IPS-15b (cell line): ENCODE data around the gene MC5R.

Experiments
- H3K27me3 ChIP-seq: one replicate; pipeline ENCODE4 v1.6.1; 2013; ENCODE audit warnings: low read length; ENCODE audit not compliant: control insufficient read depth, insufficient read depth
- H3K36me3 ChIP-seq: one replicate; pipeline ENCODE4 v1.6.1; 2013; ENCODE audit warnings: low read length; ENCODE audit not compliant: control insufficient read depth, insufficient read depth
- H3K4me1 ChIP-seq: one replicate; pipeline ENCODE4 v1.6.1; 2013; ENCODE audit warnings: mild to moderate bottlenecking, low read length; ENCODE audit not compliant: control insufficient read depth, insufficient read depth
- H3K4me3 ChIP-seq: one replicate; pipeline ENCODE4 v1.5.1; 2013; ENCODE audit warnings: low read depth, low read length
- H3K9ac ChIP-seq: one replicate; pipeline ENCODE4 v1.6.1; 2013; ENCODE audit warnings: low read depth, mild to moderate bottlenecking, low read length
- H3K9me3 ChIP-seq: one replicate; pipeline ENCODE4 v1.6.1; 2013; ENCODE audit warnings: mild to moderate bottlenecking, low read length; ENCODE audit not compliant: control insufficient read depth, insufficient read depth

MC5R gene

GRCh38 chr18:13823707-13824395 lies at the start of gene MC5R:
Gene MC5R, plus strand, starts transcription at chr18:13824149. Its CDS starts 1,617 bp downstream, at chr18:13825766.
- H3K4me3 ChIP-seq: peak within 1 kb of the TSS; percentile 53
- H3K9me3 ChIP-seq: no peaks in the 10 kb centered on the region
- no peak within 1 kb of the TSS for H3K9ac ChIP-seq

DNA sequence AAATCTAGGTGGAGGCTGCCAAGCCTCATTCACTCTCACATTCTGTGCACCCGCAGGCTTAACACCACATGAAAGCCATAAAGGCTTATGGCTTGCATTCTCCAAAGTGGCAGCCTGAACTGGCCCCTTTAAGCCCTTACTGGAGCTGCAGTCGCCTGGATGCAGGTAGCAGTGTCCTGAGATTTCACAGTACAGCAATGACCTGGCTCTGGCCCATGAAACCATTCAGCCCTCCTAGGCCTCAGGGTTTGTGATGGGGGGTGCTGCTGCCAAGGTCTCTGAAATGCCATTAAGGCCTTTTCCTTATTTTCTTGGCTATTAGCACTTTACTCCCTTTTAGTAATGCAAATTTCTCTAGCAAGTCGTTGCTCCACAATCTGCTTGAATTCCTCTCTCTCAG lies 48.9 kb upstream of the MC5R start:
- Histone ChIP-seq H3K4me1 (peaks cover 7% of the 10 kb centered on the region), H3K9ac (no peak overlapping the region), H3K36me3 (no peaks in the 10 kb centered on the region), H3K9me3 (no peaks in the 10 kb centered on the region), H3K4me3 (no peak overlapping the region), H3K27me3 (no peaks in the 10 kb centered on the region)

More at GRCh38 chr18:13823707-13824395, at the start of gene MC5R:
- H3K27me3 ChIP-seq: peaks cover 17% of the 10 kb centered on the region
- H3K36me3 ChIP-seq: no peaks in the 10 kb centered on the region
- H3K4me1 ChIP-seq: no peaks in the 10 kb centered on the region

DNA sequence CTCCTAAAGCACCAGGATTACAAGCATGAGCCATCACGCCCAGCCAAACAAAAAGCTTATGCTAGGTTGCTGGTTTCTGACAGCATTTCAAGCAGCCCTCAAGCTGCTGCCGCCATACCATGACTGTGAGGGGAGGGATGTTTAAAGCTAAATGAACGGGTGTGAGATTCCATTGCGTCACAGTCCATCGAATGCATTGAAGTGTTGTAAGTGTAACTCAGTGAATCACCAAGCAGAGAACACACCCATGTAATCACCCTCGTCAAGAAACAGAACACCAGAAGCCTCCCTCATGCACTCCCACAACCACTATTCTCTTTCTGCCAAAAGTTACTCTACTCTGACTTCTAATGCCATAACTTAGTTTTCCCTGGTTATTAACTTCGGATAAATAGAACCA lies 32.8 kb upstream of the MC5R start:
- Histone ChIP-seq H3K4me1 (no peaks in the 10 kb centered on the region), H3K27me3 (no peaks in the 10 kb centered on the region), H3K4me3 (no peak overlapping the region), H3K36me3 (no peaks in the 10 kb centered on the region), H3K9me3 (no peaks in the 10 kb centered on the region), H3K9ac (no peak overlapping the region)

- H3K4me1 ChIP-seq: no peaks in the 10 kb centered on the region
- H3K36me3 ChIP-seq: no peaks in the 10 kb centered on the region
- H3K9ac ChIP-seq: no peak overlapping the region
- H3K27me3 ChIP-seq: no peaks in the 10 kb centered on the region
- H3K4me3 ChIP-seq: no peak overlapping the region
- H3K9me3 ChIP-seq: no peaks in the 10 kb centered on the region
Observed at GRCh38 chr18:13793819-13794218, 30.1 kb upstream of the MC5R start.

GRCh38 chr18:13796515-13796914 lies 27.4 kb upstream of the MC5R start:
- Histone ChIP-seq H3K4me1 (no peaks in the 10 kb centered on the region), H3K4me3 (no peak overlapping the region), H3K36me3 (no peaks in the 10 kb centered on the region), H3K9ac (no peak overlapping the region), H3K9me3 (no peaks in the 10 kb centered on the region), H3K27me3 (peaks cover 5% of the 10 kb centered on the region)

DNA sequence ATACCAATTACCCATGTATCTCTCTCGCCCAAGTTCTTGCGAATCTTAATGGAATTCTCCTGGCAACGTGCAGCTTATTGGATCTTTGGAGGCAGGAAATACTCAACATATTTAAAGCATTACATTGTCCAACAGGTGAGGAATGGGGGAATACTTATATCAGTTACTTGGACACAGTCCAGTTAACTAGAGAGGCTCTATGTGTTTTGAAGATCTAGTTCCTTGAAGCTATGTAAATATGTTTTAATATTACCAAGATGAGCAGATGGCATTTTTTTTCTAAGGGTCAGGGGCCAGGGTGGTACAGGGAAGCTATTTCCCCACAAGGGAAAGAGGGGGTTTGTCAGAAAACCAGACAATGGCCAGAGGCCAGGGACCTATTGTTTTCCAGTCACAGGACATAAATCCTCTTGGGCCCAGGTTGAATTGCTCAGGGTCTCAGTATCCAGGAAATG lies 26.8 kb upstream of the MC5R start:
- Histone ChIP-seq H3K27me3 (peaks cover 8% of the 10 kb centered on the region), H3K36me3 (no peaks in the 10 kb centered on the region)

DNA sequence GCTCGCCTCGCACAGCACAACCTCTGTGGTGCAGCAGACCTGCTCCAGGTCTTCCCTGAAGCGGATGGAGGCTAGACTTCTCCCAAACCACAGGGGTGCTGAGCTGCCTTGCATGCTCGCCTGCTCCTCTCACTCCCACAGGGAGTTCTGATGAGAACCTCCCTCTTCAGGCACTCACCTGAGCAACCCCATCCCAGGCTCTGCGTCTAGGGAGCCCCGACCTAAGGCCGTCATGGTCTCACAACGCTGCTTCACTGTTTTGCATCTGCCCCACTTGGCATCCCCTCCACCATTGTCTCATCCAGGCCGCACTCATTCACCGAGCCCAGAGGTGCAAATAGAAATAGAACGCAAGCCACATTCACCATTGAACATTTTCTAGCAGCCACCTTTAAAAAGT lies 24.6 kb upstream of the MC5R start:
- Histone ChIP-seq H3K27me3 (peaks cover 11% of the 10 kb centered on the region), H3K4me1 (no peaks in the 10 kb centered on the region), H3K4me3 (no peak overlapping the region), H3K36me3 (no peaks in the 10 kb centered on the region), H3K9ac (no peak overlapping the region), H3K9me3 (no peaks in the 10 kb centered on the region)

More for the DNA sequence above, 26.8 kb upstream of the MC5R start:
- Histone ChIP-seq H3K9me3 (no peaks in the 10 kb centered on the region), H3K9ac (no peak overlapping the region), H3K4me1 (no peaks in the 10 kb centered on the region), H3K4me3 (no peak overlapping the region)

DNA sequence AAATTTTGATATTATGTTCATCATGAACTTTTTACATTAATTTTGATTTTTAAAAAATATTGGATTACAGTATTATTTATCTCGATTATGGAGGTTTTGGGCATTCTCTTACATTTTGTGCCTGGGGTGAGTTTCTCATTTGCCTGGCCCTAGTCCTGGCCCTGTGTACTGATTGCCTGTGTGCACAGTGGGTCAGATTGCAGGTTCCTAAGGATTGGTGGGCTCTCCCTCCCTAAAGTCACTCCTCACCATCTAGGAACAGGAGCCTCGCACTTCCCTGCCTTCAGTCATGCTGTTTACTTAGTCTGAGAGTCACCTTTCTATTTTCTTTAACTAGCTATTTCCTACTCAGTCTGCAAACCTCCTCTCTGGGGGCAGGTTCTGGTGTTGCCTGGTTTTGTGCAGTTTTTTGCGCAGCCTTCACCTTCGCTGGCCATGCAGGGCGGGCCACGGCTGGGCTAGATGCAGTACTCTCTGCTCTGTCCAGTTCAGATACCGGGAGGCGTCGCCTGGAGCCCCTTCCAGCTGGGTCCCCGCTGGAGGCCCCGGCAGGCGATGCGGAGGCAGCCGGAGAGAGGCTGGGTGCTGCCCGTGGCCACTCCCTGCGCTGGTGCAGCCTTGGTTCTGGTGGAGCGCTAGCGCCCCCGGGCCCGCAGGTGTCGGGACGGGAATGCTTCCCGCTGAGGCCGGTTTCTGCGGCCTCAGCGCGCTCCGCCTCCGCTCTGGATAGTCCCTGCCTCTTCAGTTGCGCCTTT lies 23.3 kb upstream of the MC5R start:
- Histone ChIP-seq H3K27me3 (peaks cover 11% of the 10 kb centered on the region), H3K9ac (peak overlapping the region; percentile 40), H3K4me1 (no peaks in the 10 kb centered on the region), H3K9me3 (no peaks in the 10 kb centered on the region), H3K4me3 (peak overlapping the region; percentile 58), H3K36me3 (no peaks in the 10 kb centered on the region)

DNA sequence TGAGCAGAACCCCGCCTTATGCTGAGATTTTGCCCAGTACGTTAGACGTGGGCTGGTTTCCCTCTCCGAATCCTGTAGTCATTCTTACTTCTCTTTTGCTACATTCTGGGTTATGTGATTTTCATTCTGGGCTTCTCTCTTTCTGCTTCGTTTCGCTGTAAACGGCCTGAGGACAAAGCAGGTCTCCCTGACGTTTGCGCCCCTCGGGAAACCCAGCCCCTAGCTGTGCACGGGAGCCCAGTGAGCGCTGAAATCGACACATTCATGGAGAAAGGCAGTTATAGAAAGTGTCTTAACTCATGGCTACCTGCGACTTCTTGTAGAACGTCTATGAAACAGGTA lies 22.7 kb upstream of the MC5R start:
- no peaks in the 10 kb centered on the region for H3K4me1 ChIP-seq
- H3K9me3 ChIP-seq: no peaks in the 10 kb centered on the region
- H3K4me3 ChIP-seq: peak overlapping the region; percentile 58
- peak overlapping the region; percentile 40 for H3K9ac ChIP-seq
- peaks cover 11% of the 10 kb centered on the region for H3K27me3 ChIP-seq
- H3K36me3 ChIP-seq: no peaks in the 10 kb centered on the region

DNA sequence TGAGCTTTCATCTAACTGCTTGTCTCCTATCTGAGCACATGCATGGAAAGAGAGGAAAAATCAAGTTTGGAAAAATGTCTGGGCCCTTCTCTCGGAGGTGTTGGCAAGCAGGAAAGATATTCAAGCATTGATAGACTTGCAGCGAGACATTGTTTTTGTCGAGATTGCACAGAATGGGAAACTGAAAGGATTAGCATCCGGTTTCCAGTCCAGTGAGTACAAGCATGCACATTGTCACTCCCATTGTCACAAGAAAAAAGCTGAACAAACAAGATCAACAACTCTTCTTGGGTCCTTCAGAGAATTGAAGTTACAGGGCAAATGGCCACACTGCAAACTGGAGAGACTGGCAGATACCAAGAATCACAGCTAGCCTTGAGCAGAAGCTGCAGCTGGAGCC lies 19.6 kb upstream of the MC5R start:
- Histone ChIP-seq H3K9ac (no peak overlapping the region), H3K36me3 (no peaks in the 10 kb centered on the region), H3K9me3 (no peaks in the 10 kb centered on the region), H3K4me1 (peaks cover 8% of the 10 kb centered on the region), H3K4me3 (no peak overlapping the region), H3K27me3 (peaks cover 11% of the 10 kb centered on the region)

DNA sequence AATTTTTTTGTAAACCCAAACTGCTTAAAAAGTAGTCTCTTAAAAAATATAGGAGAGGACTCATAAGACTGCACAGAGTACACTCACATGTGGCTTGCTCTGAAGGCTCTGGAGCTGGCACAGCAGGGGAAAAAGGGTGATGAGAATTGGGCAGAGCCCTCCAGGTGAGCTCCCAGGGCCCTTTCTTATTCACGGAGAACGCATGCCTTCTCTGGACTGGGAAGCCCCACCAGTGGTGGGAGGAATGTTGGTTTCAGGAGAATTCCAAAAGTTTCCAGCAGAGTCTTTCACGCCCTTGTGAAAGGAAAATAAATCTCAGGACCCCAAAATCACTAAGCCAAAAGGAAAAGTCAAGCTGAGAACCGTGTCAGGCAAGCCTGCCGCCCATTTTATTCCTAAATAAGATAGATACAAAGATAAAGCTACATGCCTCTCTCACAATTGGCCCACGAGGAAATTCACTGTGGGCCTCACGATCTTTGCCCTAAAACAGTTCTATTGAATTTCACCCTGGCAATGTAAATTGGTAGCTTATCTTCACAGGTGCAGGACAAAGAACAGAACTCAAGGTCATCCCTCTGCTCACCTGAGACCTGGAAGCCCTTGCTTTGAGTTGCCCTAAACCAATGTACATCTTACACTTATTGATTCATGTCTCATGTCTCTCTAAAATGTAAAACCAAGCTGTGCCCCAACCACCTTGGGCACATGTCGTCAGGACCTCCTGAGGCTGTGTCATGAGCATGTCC lies 15.5 kb upstream of the MC5R start:
- H3K9me3 ChIP-seq: no peaks in the 10 kb centered on the region
- H3K9ac ChIP-seq: no peak overlapping the region
- peaks cover 35% of the 10 kb centered on the region for H3K4me1 ChIP-seq
- H3K4me3 ChIP-seq: no peak overlapping the region
- no peaks in the 10 kb centered on the region for H3K27me3 ChIP-seq
- no peaks in the 10 kb centered on the region for H3K36me3 ChIP-seq
